ENCODE measurements around the gene RTKN. TPM values are rescaled to one million over a fixed set of nuclear protein-coding genes. Genes with fewer than 3 reads are reported as not detected.
A peak's percentile ranks its signal among the peaks of the same experiment; 100 is the strongest.

Gene RTKN
- total and polyA plus RNA-seq, 2 of the 13 experiments (the other 11 are each of a cell fraction or from before 2014, with no cell fraction given), result 159 to 166 TPM

GRCh38 chr2:74454654-74455511 is 13.1 kb upstream of the RTKN start, which contains the start of gene INO80B (continued):
- TF ChIP-seq ZFY (CRISPR knock-in tag; IDR thresholded peaks at IDR 0.05) (peak; percentile 71), RBM39 (IDR thresholded peaks at IDR 0.05; ENCODE audit: low read depth, low read length, poor library complexity, severe bottlenecking) (peak; percentile 94), THAP7 (CRISPR knock-in tag; IDR thresholded peaks at IDR 0.05) (0 out of 2 replicates have a peak, but pooled peaks have one; percentile 71), ZNF75D (CRISPR knock-in tag; IDR thresholded peaks at IDR 0.05; ENCODE audit: borderline replicate concordance) (no peak), ZNF512B (CRISPR knock-in tag; IDR thresholded peaks at IDR 0.05; ENCODE audit: borderline replicate concordance) (peak; percentile 68; the same call in 1 of the 2 replicates), ATF7 (IDR thresholded peaks at IDR 0.05) (no peak), ATF7 (CRISPR knock-in tag; IDR thresholded peaks at IDR 0.05) (peak; percentile 64), MIER3 (CRISPR knock-in tag; IDR thresholded peaks at IDR 0.05; ENCODE audit: borderline replicate concordance) (peak; percentile 99), RARG (CRISPR knock-in tag; IDR thresholded peaks at IDR 0.05; ENCODE audit: low read depth) (no peak), ZNF644 (CRISPR knock-in tag; IDR thresholded peaks at IDR 0.05; ENCODE audit: low read depth) (peak; percentile 69; the same call in 1 of the 2 replicates), MTF1 (CRISPR knock-in tag; IDR thresholded peaks at IDR 0.05) (no peak), CCDC6 (CRISPR knock-in tag; IDR thresholded peaks at IDR 0.05) (no peak), ZBTB49 (CRISPR knock-in tag; IDR thresholded peaks at IDR 0.05; ENCODE audit: borderline replicate concordance) (no peak), KLF13 (CRISPR knock-in tag; IDR thresholded peaks at IDR 0.05) (peak; percentile 89; the same call in 1 of the 2 replicates), ZNF577 (CRISPR knock-in tag; IDR thresholded peaks at IDR 0.05; ENCODE audit: borderline replicate concordance, low read depth) (no peak), EP300 (IDR thresholded peaks at IDR 0.05; ENCODE audit: low read depth in 2 of 2, low read length in 2 of 2) (peak in 1 of 2 experiments; percentile 67; a peak in 2 of 4 replicates), EP300 (CRISPR knock-in tag; IDR thresholded peaks at IDR 0.05; ENCODE audit: borderline replicate concordance) (peak; percentile 63; the same call in 1 of the 2 replicates), FIP1L1 (IDR thresholded peaks at IDR 0.05; ENCODE audit: borderline replicate concordance, insufficient read depth, low read depth, low read length) (no peak), CTCF (CRISPR knock-in tag; IDR thresholded peaks at IDR 0.05) (peak; percentile 36)
- TF ChIP-seq, protein P1, sequence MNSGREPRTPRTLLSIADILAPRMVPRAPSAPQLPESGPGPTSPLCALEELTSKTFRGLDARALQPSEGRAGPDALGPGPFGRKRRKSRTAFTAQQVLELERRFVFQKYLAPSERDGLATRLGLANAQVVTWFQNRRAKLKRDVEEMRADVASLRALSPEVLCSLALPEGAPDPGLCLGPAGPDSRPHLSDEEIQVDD (CRISPR knock-in tag; IDR thresholded peaks at IDR 0.05; ENCODE audit: borderline replicate concordance), result no peak
